Endothelial cell of umbilical vein (primary cell): Measurements from ENCODE around the gene TRPM3.

ENCODE experiments used
- CTCF ChIP-seq, 2 donors: IDR thresholded peaks; 1 replicate in 1 of 2; 2 replicates in 1 of 2; pipeline ENCODE4 v1.5.1; 2011; ENCODE audit warnings: low read length in 2 of 2, mild to moderate bottlenecking in 2 of 2, moderate library complexity in 2 of 2, control low read depth in 1 of 2, inconsistent platforms in 1 of 2, low read depth in 1 of 2; ENCODE audit not compliant: insufficient read depth in 1 of 2; ENCODE audit errors: extremely low read depth in 1 of 2
- EZH2 ChIP-seq: IDR thresholded peaks from 2 replicates; pipeline ENCODE4 v1.6.1; 2012; ENCODE audit warnings: borderline replicate concordance, low read depth, mild to moderate bottlenecking, moderate library complexity, low read length, inconsistent platforms; ENCODE audit not compliant: severe bottlenecking
- POLR2A ChIP-seq: IDR thresholded peaks from 2 replicates; pipeline ENCODE4 v1.6.1; 2012; ENCODE audit warnings: low read depth, mild to moderate bottlenecking, control low read depth, low read length
- POLR2AphosphoS5 ChIP-seq: IDR thresholded peaks from 2 replicates; pipeline ENCODE4 v1.6.1; 2012; ENCODE audit warnings: low read depth, mild to moderate bottlenecking, control low read depth, low read length, moderate library complexity; ENCODE audit not compliant: insufficient read depth

- TF ChIP-seq CTCF (IDR thresholded peaks at IDR 0.05; ENCODE audit: extremely low read depth in 1 of 2, insufficient read depth in 1 of 2, low read depth in 1 of 2, low read length in 2 of 2) = no peak
- TF ChIP-seq POLR2A = no peak
- TF ChIP-seq EZH2 = no peak
- no peak for TF ChIP-seq POLR2AphosphoS5
Measured at GRCh38 chr9:70641631-70642030, 479.8 kb downstream of the TRPM3 start.
